ENCODE measurements around the gene MAOB.

The MAOB gene

GRCh38 chrX:43860646-43861370 is 21.4 kb downstream of the MAOB start:
- no peak overlapping the region for H3K4me3 ChIP-seq (ENCODE audit: control insufficient read depth in 1 of 7, extremely low read depth in 1 of 7, insufficient read depth in 4 of 7, low read depth in 2 of 7, low read length in 6 of 7)
- DNase-seq: no peak
- H3K9me3 ChIP-seq (ENCODE audit: control extremely low read depth in 1 of 5, control insufficient read depth in 4 of 5, insufficient read depth in 2 of 5, low read depth in 1 of 5, low read length in 4 of 5): no peaks in the 10 kb centered on the region
- no peaks in the 10 kb centered on the region for H3K4me1 ChIP-seq (ENCODE audit: control extremely low read depth in 1 of 4, control insufficient read depth in 4 of 4, insufficient read depth in 4 of 4, low read length in 3 of 4)
- ChIA-PET CTCF (no interaction called here), POLR2A (no interaction called here)
- peaks cover 0 to 4% (median 0%) of the 10 kb centered on the region in 5 experiments for H3K27me3 ChIP-seq (replicated peaks in 2 of 5; ENCODE audit: control insufficient read depth in 4 of 5, insufficient read depth in 5 of 5, low read length in 4 of 5)
- 56% methylated on average over 3 of the region's 8 CpGs for WGBS (ENCODE audit: insufficient coverage)
- no peak overlapping the region for H3K27ac ChIP-seq (ENCODE audit: insufficient read depth in 1 of 2, low read depth in 1 of 2, low read length in 2 of 2, poor library complexity in 1 of 2, severe bottlenecking in 2 of 2)
- H3K36me3 ChIP-seq (ENCODE audit: control insufficient read depth in 4 of 4, insufficient read depth in 4 of 4, low read length in 3 of 4): no peaks in the 10 kb centered on the region

GRCh38 chrX:43853225-43853828 is 28.9 kb downstream of the MAOB start:
- ChIA-PET POLR2A (no interaction called here), CTCF (no interaction called here)
- no peak for DNase-seq
- H3K27ac ChIP-seq (ENCODE audit: insufficient read depth in 1 of 2, low read depth in 1 of 2, low read length in 2 of 2, poor library complexity in 1 of 2, severe bottlenecking in 2 of 2): no peak overlapping the region
- peaks cover 0 to 12% (median 0%) of the 10 kb centered on the region in 5 experiments for H3K27me3 ChIP-seq (replicated peaks in 2 of 5; ENCODE audit: control insufficient read depth in 4 of 5, insufficient read depth in 5 of 5, low read length in 4 of 5)
- no peaks in the 10 kb centered on the region for H3K4me1 ChIP-seq (ENCODE audit: control extremely low read depth in 1 of 4, control insufficient read depth in 4 of 4, insufficient read depth in 4 of 4, low read length in 3 of 4)
- H3K9me3 ChIP-seq (ENCODE audit: control extremely low read depth in 1 of 5, control insufficient read depth in 4 of 5, insufficient read depth in 2 of 5, low read depth in 1 of 5, low read length in 4 of 5): no peaks in the 10 kb centered on the region
- WGBS (ENCODE audit: insufficient coverage): 100% methylated on average over 3 of the region's 6 CpGs
- no peaks in the 10 kb centered on the region for H3K36me3 ChIP-seq (ENCODE audit: control insufficient read depth in 4 of 4, insufficient read depth in 4 of 4, low read length in 3 of 4)
- no peak overlapping the region for H3K4me3 ChIP-seq (ENCODE audit: control insufficient read depth in 1 of 7, extremely low read depth in 1 of 7, insufficient read depth in 4 of 7, low read depth in 2 of 7, low read length in 6 of 7)

- ChIA-PET POLR2A (no interaction called here), CTCF (no interaction called here)
- DNase-seq: no peak
- H3K27me3 ChIP-seq (replicated peaks in 2 of 5; ENCODE audit: control insufficient read depth in 4 of 5, insufficient read depth in 5 of 5, low read length in 4 of 5): peaks cover 0 to 12% (median 0%) of the 10 kb centered on the region in 5 experiments
- no peak overlapping the region for H3K27ac ChIP-seq (ENCODE audit: insufficient read depth in 1 of 2, low read depth in 1 of 2, low read length in 2 of 2, poor library complexity in 1 of 2, severe bottlenecking in 2 of 2)
- H3K36me3 ChIP-seq (ENCODE audit: control insufficient read depth in 4 of 4, insufficient read depth in 4 of 4, low read length in 3 of 4): no peaks in the 10 kb centered on the region
- H3K9me3 ChIP-seq (ENCODE audit: control extremely low read depth in 1 of 5, control insufficient read depth in 4 of 5, insufficient read depth in 2 of 5, low read depth in 1 of 5, low read length in 4 of 5): no peaks in the 10 kb centered on the region
- H3K4me1 ChIP-seq (ENCODE audit: control extremely low read depth in 1 of 4, control insufficient read depth in 4 of 4, insufficient read depth in 4 of 4, low read length in 3 of 4): no peaks in the 10 kb centered on the region
- H3K4me3 ChIP-seq (ENCODE audit: control insufficient read depth in 1 of 7, extremely low read depth in 1 of 7, insufficient read depth in 4 of 7, low read depth in 2 of 7, low read length in 6 of 7): no peak overlapping the region
- no CpG with 5 or more reads among the region's 2 CpGs for WGBS (ENCODE audit: insufficient coverage)
Measured at GRCh38 chrX:43850629-43851028, 31.6 kb downstream of the MAOB start.

- no peak for DNase-seq
- CTCF ChIA-PET: no interaction called here
- H3K27me3 ChIP-seq (replicated peaks in 2 of 5; ENCODE audit: control insufficient read depth in 4 of 5, insufficient read depth in 5 of 5, low read length in 4 of 5): peaks cover 0 to 16% (median 0%) of the 10 kb centered on the region in 5 experiments
- WGBS (ENCODE audit: insufficient coverage): 81% methylated on average over 5 of the region's 6 CpGs
- H3K4me1 ChIP-seq (ENCODE audit: control extremely low read depth in 1 of 4, control insufficient read depth in 4 of 4, insufficient read depth in 4 of 4, low read length in 3 of 4): no peaks in the 10 kb centered on the region
- H3K36me3 ChIP-seq (ENCODE audit: control insufficient read depth in 4 of 4, insufficient read depth in 4 of 4, low read length in 3 of 4): no peaks in the 10 kb centered on the region
- H3K4me3 ChIP-seq (ENCODE audit: control insufficient read depth in 1 of 7, extremely low read depth in 1 of 7, insufficient read depth in 4 of 7, low read depth in 2 of 7, low read length in 6 of 7): no peak overlapping the region
- no peak overlapping the region for H3K27ac ChIP-seq (ENCODE audit: insufficient read depth in 1 of 2, low read depth in 1 of 2, low read length in 2 of 2, poor library complexity in 1 of 2, severe bottlenecking in 2 of 2)
- POLR2A ChIA-PET: no interaction called here
- H3K9me3 ChIP-seq (ENCODE audit: control extremely low read depth in 1 of 5, control insufficient read depth in 4 of 5, insufficient read depth in 2 of 5, low read depth in 1 of 5, low read length in 4 of 5): no peaks in the 10 kb centered on the region
Measured at GRCh38 chrX:43849173-43849572, 33.1 kb downstream of the MAOB start.

GRCh38 chrX:43847352-43847751 is 34.9 kb downstream of the MAOB start:
- peaks cover 0 to 10% (median 0%) of the 10 kb centered on the region in 5 experiments for H3K27me3 ChIP-seq (replicated peaks in 2 of 5; ENCODE audit: control insufficient read depth in 4 of 5, insufficient read depth in 5 of 5, low read length in 4 of 5)
- no peaks in the 10 kb centered on the region for H3K9me3 ChIP-seq (ENCODE audit: control extremely low read depth in 1 of 5, control insufficient read depth in 4 of 5, insufficient read depth in 2 of 5, low read depth in 1 of 5, low read length in 4 of 5)
- H3K4me3 ChIP-seq (ENCODE audit: control insufficient read depth in 1 of 7, extremely low read depth in 1 of 7, insufficient read depth in 4 of 7, low read depth in 2 of 7, low read length in 6 of 7): no peak overlapping the region
- no CpG with 5 or more reads among the region's 2 CpGs for WGBS (ENCODE audit: insufficient coverage)
- POLR2A ChIA-PET: no interaction called here
- H3K27ac ChIP-seq (ENCODE audit: insufficient read depth in 1 of 2, low read depth in 1 of 2, low read length in 2 of 2, poor library complexity in 1 of 2, severe bottlenecking in 2 of 2): no peak overlapping the region
- DNase-seq: no peak
- CTCF ChIA-PET: no interaction called here
- H3K4me1 ChIP-seq (ENCODE audit: control extremely low read depth in 1 of 4, control insufficient read depth in 4 of 4, insufficient read depth in 4 of 4, low read length in 3 of 4): no peaks in the 10 kb centered on the region
- no peaks in the 10 kb centered on the region for H3K36me3 ChIP-seq (ENCODE audit: control insufficient read depth in 4 of 4, insufficient read depth in 4 of 4, low read length in 3 of 4)

- H3K36me3 ChIP-seq (ENCODE audit: control insufficient read depth in 4 of 4, insufficient read depth in 4 of 4, low read length in 3 of 4): no peaks in the 10 kb centered on the region
- H3K9me3 ChIP-seq (ENCODE audit: control extremely low read depth in 1 of 5, control insufficient read depth in 4 of 5, insufficient read depth in 2 of 5, low read depth in 1 of 5, low read length in 4 of 5): no peaks in the 10 kb centered on the region
- H3K27me3 ChIP-seq (replicated peaks in 2 of 5; ENCODE audit: control insufficient read depth in 4 of 5, insufficient read depth in 5 of 5, low read length in 4 of 5): peaks cover 0 to 10% (median 0%) of the 10 kb centered on the region in 5 experiments
- no peak for DNase-seq
- no peaks in the 10 kb centered on the region for H3K4me1 ChIP-seq (ENCODE audit: control extremely low read depth in 1 of 4, control insufficient read depth in 4 of 4, insufficient read depth in 4 of 4, low read length in 3 of 4)
- ChIA-PET CTCF (no interaction called here), POLR2A (no interaction called here)
- no peak overlapping the region for H3K27ac ChIP-seq (ENCODE audit: insufficient read depth in 1 of 2, low read depth in 1 of 2, low read length in 2 of 2, poor library complexity in 1 of 2, severe bottlenecking in 2 of 2)
- H3K4me3 ChIP-seq (ENCODE audit: control insufficient read depth in 1 of 7, extremely low read depth in 1 of 7, insufficient read depth in 4 of 7, low read depth in 2 of 7, low read length in 6 of 7): no peak overlapping the region
Measured at GRCh38 chrX:43846558-43846957, 35.7 kb downstream of the MAOB start.

- no peak for DNase-seq
- H3K27me3 ChIP-seq (replicated peaks in 2 of 5; ENCODE audit: control insufficient read depth in 4 of 5, insufficient read depth in 5 of 5, low read length in 4 of 5): peaks cover 0 to 10% (median 0%) of the 10 kb centered on the region in 5 experiments
- CTCF ChIA-PET: no interaction called here
- no peak overlapping the region for H3K4me3 ChIP-seq (ENCODE audit: control insufficient read depth in 1 of 7, extremely low read depth in 1 of 7, insufficient read depth in 4 of 7, low read depth in 2 of 7, low read length in 6 of 7)
- WGBS (ENCODE audit: insufficient coverage): 75% methylated on average over 2 of the region's 2 CpGs
- no peaks in the 10 kb centered on the region for H3K9me3 ChIP-seq (ENCODE audit: control extremely low read depth in 1 of 5, control insufficient read depth in 4 of 5, insufficient read depth in 2 of 5, low read depth in 1 of 5, low read length in 4 of 5)
- no peak overlapping the region for H3K27ac ChIP-seq (ENCODE audit: insufficient read depth in 1 of 2, low read depth in 1 of 2, low read length in 2 of 2, poor library complexity in 1 of 2, severe bottlenecking in 2 of 2)
- no peaks in the 10 kb centered on the region for H3K4me1 ChIP-seq (ENCODE audit: control extremely low read depth in 1 of 4, control insufficient read depth in 4 of 4, insufficient read depth in 4 of 4, low read length in 3 of 4)
- H3K36me3 ChIP-seq (ENCODE audit: control insufficient read depth in 4 of 4, insufficient read depth in 4 of 4, low read length in 3 of 4): no peaks in the 10 kb centered on the region
- POLR2A ChIA-PET: no interaction called here
Measured at GRCh38 chrX:43845776-43846175, 36.5 kb downstream of the MAOB start.
